NT2/D1 (cell line): ENCODE results near the gene RPP40.

Source experiments
- SUZ12 ChIP-seq: IDR thresholded peaks from 2 replicates; pipeline ENCODE4 v1.6.1; 2011; ENCODE audit not compliant: insufficient read length, insufficient read depth; ENCODE audit errors: extremely low read depth
- YY1 ChIP-seq: IDR thresholded peaks from 2 replicates; pipeline ENCODE4 v1.6.1; 2011; ENCODE audit not compliant: insufficient read length, insufficient read depth
- ZNF274 ChIP-seq: IDR thresholded peaks from 2 replicates; pipeline ENCODE4 v1.6.1; 2011; ENCODE audit warnings: mild to moderate bottlenecking, low read depth, low read length

GRCh38 chr6:4987432-4987831 lies 16.4 kb downstream of the RPP40 start:
- TF ChIP-seq SUZ12 (no peak), YY1 (no peak), ZNF274 (no peak)
